Activated naive CD4-positive, alpha-beta T cell treated with anti-CD3 and anti-CD28 coated beads, Interleukin-2, amount 50 U/mL, for 72 hours (primary cell): Measurements from ENCODE around the gene NAT8L. TPM values are rescaled to one million over a fixed set of nuclear protein-coding genes. Genes with fewer than 3 reads are reported as not detected.

Source experiments
- ATAC-seq, 2 donors: fragments of 150-1000 bp; cut with Tn5 transposase; 2 replicates each; pipeline ENCODE4 v1.10.0; 2021; ENCODE audit warnings: mild to moderate bottlenecking in 2 of 2, moderate library complexity in 2 of 2
- DNase-seq, 2 donors: peaks; one replicate each; pipeline ENCODE4 v3.0.0; 2021 to 2022; ENCODE audit warnings: low spot score in 2 of 2
- H3K27ac Mint-ChIP-seq, 2 donors: one replicate each; pipeline ENCODE4 v1.8.0; 2022; ENCODE audit warnings: mild to moderate bottlenecking in 2 of 2, mixed read lengths in 2 of 2
- H3K36me3 Mint-ChIP-seq, 2 donors: one replicate each; pipeline ENCODE4 v1.8.0; 2022; ENCODE audit warnings: mixed read lengths in 2 of 2
- H3K9me3 Mint-ChIP-seq, 2 donors: one replicate each; pipeline ENCODE4 v1.8.0; 2022; ENCODE audit warnings: mixed read lengths in 2 of 2
- total RNA-seq, 2 donors: library from RNA; stranded (reverse); gene quantifications; one replicate each; pipeline ENCODE4 v1.2.3, GENCODE V29; 2022

NAT8L gene
- total RNA-seq, 2 donors from 2014 or later = 0.99 TPM; not detected in 1

GRCh38 chr4:2069161-2069971 is 10.2 kb downstream of the NAT8L start:
- H3K27ac Mint-ChIP-seq = no peak overlapping the region

GRCh38 chr4:2069986-2070385 is 10.9 kb downstream of the NAT8L start:
- ATAC-seq = no peak
- no peaks in the 10 kb centered on the region for H3K9me3 Mint-ChIP-seq

More at GRCh38 chr4:2069161-2069971, 10.2 kb downstream of the NAT8L start:
- DNase-seq (no peak), ATAC-seq (no peak)
- no peaks in the 10 kb centered on the region for H3K9me3 Mint-ChIP-seq
- H3K36me3 Mint-ChIP-seq = no peaks in the 10 kb centered on the region

GRCh38 chr4:2070421-2071251 is 11.5 kb downstream of the NAT8L start:
- Mint-ChIP-seq H3K27ac (no peak overlapping the region), H3K9me3 (no peaks in the 10 kb centered on the region), H3K36me3 (no peaks in the 10 kb centered on the region)
- ATAC-seq (no peak), DNase-seq (no peak)

More at GRCh38 chr4:2069986-2070385, 10.9 kb downstream of the NAT8L start:
- Mint-ChIP-seq H3K36me3 (no peaks in the 10 kb centered on the region), H3K27ac (no peak overlapping the region)
- DNase-seq = no peak

GRCh38 chr4:2071252-2071911 is 12.3 kb downstream of the NAT8L start:
- ATAC-seq (no peak), DNase-seq (no peak)
- Mint-ChIP-seq H3K36me3 (no peaks in the 10 kb centered on the region), H3K27ac (no peak overlapping the region), H3K9me3 (no peaks in the 10 kb centered on the region)

GRCh38 chr4:2071912-2072867 is 13.1 kb downstream of the NAT8L start:
- Mint-ChIP-seq H3K36me3 (no peaks in the 10 kb centered on the region), H3K9me3 (no peaks in the 10 kb centered on the region), H3K27ac (no peak overlapping the region)
- DNase-seq = no peak
- no peak for ATAC-seq

- no peak for DNase-seq
- ATAC-seq = no peak
- no peaks in the 10 kb centered on the region for H3K9me3 Mint-ChIP-seq
- no peak overlapping the region for H3K27ac Mint-ChIP-seq
- no peaks in the 10 kb centered on the region for H3K36me3 Mint-ChIP-seq
Measured at GRCh38 chr4:2072971-2073807, 14.1 kb downstream of the NAT8L start.

GRCh38 chr4:2073808-2074481 is 14.8 kb downstream of the NAT8L start:
- DNase-seq = no peak
- H3K9me3 Mint-ChIP-seq = no peaks in the 10 kb centered on the region
- no peak overlapping the region for H3K27ac Mint-ChIP-seq
- peak; percentile 9 to 14 for ATAC-seq
- no peaks in the 10 kb centered on the region for H3K36me3 Mint-ChIP-seq

GRCh38 chr4:2074588-2074987 is 15.5 kb downstream of the NAT8L start:
- H3K27ac Mint-ChIP-seq = no peak overlapping the region
- DNase-seq = no peak
- H3K36me3 Mint-ChIP-seq = no peaks in the 10 kb centered on the region
- no peak for ATAC-seq
- no peaks in the 10 kb centered on the region for H3K9me3 Mint-ChIP-seq

- no peak for DNase-seq
- no peaks in the 10 kb centered on the region for H3K36me3 Mint-ChIP-seq
- ATAC-seq = no peak
- H3K27ac Mint-ChIP-seq = peak overlapping the region in 1 of 2 donors; percentile 14
- no peaks in the 10 kb centered on the region for H3K9me3 Mint-ChIP-seq
Measured at GRCh38 chr4:2075171-2075986, 16.3 kb downstream of the NAT8L start.

GRCh38 chr4:2075987-2076907 is 17.1 kb downstream of the NAT8L start:
- ATAC-seq = no peak
- Mint-ChIP-seq H3K36me3 (no peaks in the 10 kb centered on the region), H3K27ac (no peak overlapping the region), H3K9me3 (no peaks in the 10 kb centered on the region)
- DNase-seq = peak in 1 of 2 donors; percentile 51

GRCh38 chr4:2076908-2077536 is 17.9 kb downstream of the NAT8L start:
- Mint-ChIP-seq H3K27ac (no peak overlapping the region), H3K9me3 (no peaks in the 10 kb centered on the region), H3K36me3 (no peaks in the 10 kb centered on the region)
- no peak for ATAC-seq
- DNase-seq = peak in 1 of 2 donors; percentile 30

GRCh38 chr4:2077537-2078460 is 18.7 kb downstream of the NAT8L start:
- no peaks in the 10 kb centered on the region for H3K36me3 Mint-ChIP-seq
- peak in 1 of 2 donors; percentile 18 for DNase-seq
- H3K9me3 Mint-ChIP-seq = no peaks in the 10 kb centered on the region
- no peak overlapping the region for H3K27ac Mint-ChIP-seq
- ATAC-seq = no peak
